B cell (primary cell): ENCODE measurements around the gene IFNG-AS1.

Experiments
- EZH2 ChIP-seq: IDR thresholded peaks from 2 replicates; pipeline ENCODE4 v1.6.1; 2012; ENCODE audit warnings: borderline replicate concordance, low read depth, mild to moderate bottlenecking, moderate library complexity, low read length; ENCODE audit not compliant: insufficient read depth, poor library complexity, severe bottlenecking
- TF ChIP-seq, protein P1 (sequence below): fragments of 200-600 bp; IDR thresholded peaks from one replicate; pipeline ENCODE4 v1.8.0; 2022; ENCODE audit warnings: antibody characterized with exemption, mild to moderate bottlenecking

GRCh38 chr12:67993143-67993542 is 3.9 kb downstream of the IFNG-AS1 start:
- TF ChIP-seq, protein P1, sequence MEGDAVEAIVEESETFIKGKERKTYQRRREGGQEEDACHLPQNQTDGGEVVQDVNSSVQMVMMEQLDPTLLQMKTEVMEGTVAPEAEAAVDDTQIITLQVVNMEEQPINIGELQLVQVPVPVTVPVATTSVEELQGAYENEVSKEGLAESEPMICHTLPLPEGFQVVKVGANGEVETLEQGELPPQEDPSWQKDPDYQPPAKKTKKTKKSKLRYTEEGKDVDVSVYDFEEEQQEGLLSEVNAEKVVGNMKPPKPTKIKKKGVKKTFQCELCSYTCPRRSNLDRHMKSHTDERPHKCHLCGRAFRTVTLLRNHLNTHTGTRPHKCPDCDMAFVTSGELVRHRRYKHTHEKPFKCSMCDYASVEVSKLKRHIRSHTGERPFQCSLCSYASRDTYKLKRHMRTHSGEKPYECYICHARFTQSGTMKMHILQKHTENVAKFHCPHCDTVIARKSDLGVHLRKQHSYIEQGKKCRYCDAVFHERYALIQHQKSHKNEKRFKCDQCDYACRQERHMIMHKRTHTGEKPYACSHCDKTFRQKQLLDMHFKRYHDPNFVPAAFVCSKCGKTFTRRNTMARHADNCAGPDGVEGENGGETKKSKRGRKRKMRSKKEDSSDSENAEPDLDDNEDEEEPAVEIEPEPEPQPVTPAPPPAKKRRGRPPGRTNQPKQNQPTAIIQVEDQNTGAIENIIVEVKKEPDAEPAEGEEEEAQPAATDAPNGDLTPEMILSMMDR: no peak
- no peak for TF ChIP-seq EZH2
